Esophagus muscularis mucosa (tissue), 4 donors: ENCODE measurements around the gene SLC15A1. TPM values are rescaled to one million over a fixed set of nuclear protein-coding genes. Genes with fewer than 3 reads are reported as not detected.

ENCODE experiments used
- DNase-seq: peaks from one replicate; pipeline ENCODE4 v3.0.0-alpha.2; 2017; ENCODE audit errors: extremely low spot score
- H3K27ac ChIP-seq, 4 donors: fragments of 200-600 bp; sonication (generic); replicated peaks in 1 of 4; 1 replicate in 3 of 4; 2 replicates in 1 of 4; pipeline ENCODE4 v1.5.1; 2016 to 2019; ENCODE audit warnings: mild to moderate bottlenecking in 1 of 4
- H3K27me3 ChIP-seq, 4 donors: fragments of 200-600 bp; sonication (generic); one replicate each; pipeline versions ENCODE4 v1.5.1 to v1.6.0; 2016 to 2019
- H3K36me3 ChIP-seq, 4 donors: fragments of 200-600 bp; sonication (generic); one replicate each; pipeline ENCODE4 v1.5.1; 2016 to 2019
- H3K4me1 ChIP-seq, 4 donors: fragments of 200-600 bp; sonication (generic); one replicate each; pipeline ENCODE4 v1.5.1; 2016 to 2019
- H3K4me3 ChIP-seq, 4 donors: fragments of 200-600 bp; sonication (generic); 1 replicate in 2 of 4; 2 replicates in 2 of 4; pipeline ENCODE4 v1.5.1; 2016 to 2019; ENCODE audit warnings: mild to moderate bottlenecking in 4 of 4, moderate library complexity in 1 of 4
- H3K9me3 ChIP-seq, 4 donors: fragments of 200-600 bp; sonication (generic); 1 replicate in 3 of 4; 2 replicates in 1 of 4; pipeline ENCODE4 v1.5.1; 2016 to 2019
- CTCF ChIP-seq, 3 experiments: fragments of 200-600 bp in 2 of 3; fragments of 450-650 bp in 1 of 3; sonication (generic) in 2 of 3; IDR thresholded peaks; one replicate each; pipeline ENCODE4 v1.5.1; 2017 to 2019; ENCODE audit warnings: antibody characterized with exemption in 3 of 3, mild to moderate bottlenecking in 2 of 3, moderate library complexity in 1 of 3
- EP300 ChIP-seq: sonication (generic); formaldehyde crosslinking; IDR thresholded peaks from one replicate; pipeline ENCODE4 v1.6.1; 2017; ENCODE audit warnings: antibody characterized with exemption
- POLR2A ChIP-seq: fragments of 450-650 bp; IDR thresholded peaks from one replicate; pipeline ENCODE4 v1.6.1; 2017; ENCODE audit warnings: antibody characterized with exemption, moderate library complexity, mild to moderate bottlenecking, low read depth
- POLR2AphosphoS5 ChIP-seq, 2 donors: sonication (generic); formaldehyde crosslinking; IDR thresholded peaks; one replicate each; pipeline ENCODE4 v1.6.1; 2017; ENCODE audit warnings: antibody characterized with exemption in 2 of 2
- WGBS: methylation state at CpG from one replicate; pipeline ENCODE4 v1.1.5; 2018; 5-methylcytosine and 5-hydroxymethylcytosine counted together
- intact Hi-C: fragments of 100-400 bp; cut with DNase I; formaldehyde crosslinking; loops from one replicate; pipeline ENCODE4 v1.15.1; 2023
- total RNA-seq, 4 donors: library from RNA; depleted of rRNA; stranded (reverse); fragments of >200 nt; gene quantifications; one replicate each; pipeline versions ENCODE4 v1.1.0 to v1.2.1, GENCODE V29; 2016

Gene SLC15A1
- total RNA-seq, 4 donors from 2014 or later = not detected

GRCh38 chr13:98782654-98783053 is 30.2 kb upstream of the SLC15A1 start:
- no peak overlapping the region for H3K4me3 ChIP-seq
- H3K9me3 ChIP-seq = no peaks in the 10 kb centered on the region
- H3K27ac ChIP-seq = no peak overlapping the region
- H3K4me1 ChIP-seq = no peaks in the 10 kb centered on the region
- 89% methylated on average over 5 of the region's 5 CpGs for WGBS
- intact Hi-C loops = no loop called here
- no peaks in the 10 kb centered on the region for H3K36me3 ChIP-seq
- H3K27me3 ChIP-seq = peaks cover 0 to 2% (median 0%) of the 10 kb centered on the region in 4 donors
- no peak for DNase-seq
- TF ChIP-seq CTCF (IDR thresholded peaks at IDR 0.05) = no peak
- no peak for TF ChIP-seq EP300
- no peak for TF ChIP-seq POLR2A
- no peak for TF ChIP-seq POLR2AphosphoS5 (IDR thresholded peaks at IDR 0.05)

- H3K27ac ChIP-seq = no peak overlapping the region
- DNase-seq = no peak
- no peaks in the 10 kb centered on the region for H3K36me3 ChIP-seq
- H3K9me3 ChIP-seq = no peaks in the 10 kb centered on the region
- intact Hi-C loops = no loop called here
- H3K4me1 ChIP-seq = no peaks in the 10 kb centered on the region
- H3K27me3 ChIP-seq = no peaks in the 10 kb centered on the region
- TF ChIP-seq EP300 (no peak), POLR2AphosphoS5 (IDR thresholded peaks at IDR 0.05) (no peak), CTCF (IDR thresholded peaks at IDR 0.05) (no peak), POLR2A (no peak)
- WGBS = 89% methylated on average over 6 of the region's 7 CpGs
- no peak overlapping the region for H3K4me3 ChIP-seq
Measured at GRCh38 chr13:98781905-98782304, 29.4 kb upstream of the SLC15A1 start.

- TF ChIP-seq CTCF (IDR thresholded peaks at IDR 0.05) (no peak), POLR2A (no peak), POLR2AphosphoS5 (IDR thresholded peaks at IDR 0.05) (no peak)
- H3K4me1 ChIP-seq = no peaks in the 10 kb centered on the region
- H3K4me3 ChIP-seq = no peak overlapping the region
- no peaks in the 10 kb centered on the region for H3K36me3 ChIP-seq
- no peaks in the 10 kb centered on the region for H3K9me3 ChIP-seq
- WGBS = 74% methylated on average over 11 of the region's 11 CpGs
- no peaks in the 10 kb centered on the region for H3K27me3 ChIP-seq
- DNase-seq = no peak
- no peak overlapping the region for H3K27ac ChIP-seq
- intact Hi-C loops = no loop called here
Measured at GRCh38 chr13:98781470-98781869, 29.0 kb upstream of the SLC15A1 start.

GRCh38 chr13:98781045-98781444 is 28.6 kb upstream of the SLC15A1 start:
- Histone ChIP-seq H3K9me3 (no peaks in the 10 kb centered on the region), H3K4me3 (no peak overlapping the region), H3K4me1 (no peaks in the 10 kb centered on the region), H3K27ac (no peak overlapping the region), H3K36me3 (no peaks in the 10 kb centered on the region), H3K27me3 (no peaks in the 10 kb centered on the region)
- TF ChIP-seq CTCF (IDR thresholded peaks at IDR 0.05) = no peak
- TF ChIP-seq EP300 = no peak
- TF ChIP-seq POLR2A = no peak
- no peak for TF ChIP-seq POLR2AphosphoS5 (IDR thresholded peaks at IDR 0.05)
- intact Hi-C loops = no loop called here
- no peak for DNase-seq
- 68% methylated on average over 11 of the region's 11 CpGs for WGBS

GRCh38 chr13:98780451-98780850 is 28.0 kb upstream of the SLC15A1 start:
- intact Hi-C loops = no loop called here
- no peak for TF ChIP-seq CTCF (IDR thresholded peaks at IDR 0.05)
- no peak for TF ChIP-seq POLR2A
- TF ChIP-seq EP300 = no peak
- TF ChIP-seq POLR2AphosphoS5 (IDR thresholded peaks at IDR 0.05) = no peak
- no peaks in the 10 kb centered on the region for H3K36me3 ChIP-seq
- no peaks in the 10 kb centered on the region for H3K4me1 ChIP-seq
- H3K4me3 ChIP-seq = no peak overlapping the region
- DNase-seq = no peak
- H3K9me3 ChIP-seq = no peaks in the 10 kb centered on the region
- H3K27me3 ChIP-seq = no peaks in the 10 kb centered on the region
- 73% methylated on average over 2 of the region's 2 CpGs for WGBS
- no peak overlapping the region for H3K27ac ChIP-seq
